HG03565 (cell line): ENCODE results near the gene RAB37.

Experiments used
- ATAC-seq: cut with Tn5 transposase; IDR thresholded peaks from one replicate; pipeline ENCODE4 v1.9.1; 2021; ENCODE audit warnings: mild to moderate bottlenecking, moderate library complexity; ENCODE audit not compliant: unreplicated experiment

Gene RAB37

GRCh38 chr17:74776990-74777389, 39.9 kb downstream of the RAB37 start:
- ATAC-seq = no peak

- no peak for ATAC-seq
These were observed 41.0 kb downstream of the RAB37 start for GRCh38 chr17:74777901-74778515.

DNA sequence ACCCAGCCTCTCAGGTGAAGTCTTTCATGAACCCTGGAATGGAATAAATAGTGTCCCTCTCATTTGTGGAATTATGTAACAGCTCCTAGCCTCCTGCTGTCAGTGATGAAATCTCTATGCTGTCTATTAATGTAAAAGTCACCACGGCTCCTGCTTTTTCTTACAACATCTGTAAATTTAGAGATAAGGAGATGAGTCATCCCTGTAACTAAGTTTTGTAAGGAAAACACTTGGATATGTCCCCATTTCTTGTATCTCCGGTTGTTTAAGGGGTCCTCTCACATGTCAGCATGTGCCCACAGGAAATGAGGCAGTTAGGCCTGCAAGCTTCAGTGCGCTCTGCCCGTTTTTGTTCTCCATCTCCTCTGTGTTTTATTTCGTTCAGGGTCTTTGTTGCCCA, 41.9 kb downstream of the RAB37 start:
- no peak for ATAC-seq

- ATAC-seq = no peak
These were observed 42.4 kb downstream of the RAB37 start for GRCh38 chr17:74779501-74779900.

GRCh38 chr17:74779948-74780400, 42.9 kb downstream of the RAB37 start:
- peak; percentile 43 for ATAC-seq

DNA sequence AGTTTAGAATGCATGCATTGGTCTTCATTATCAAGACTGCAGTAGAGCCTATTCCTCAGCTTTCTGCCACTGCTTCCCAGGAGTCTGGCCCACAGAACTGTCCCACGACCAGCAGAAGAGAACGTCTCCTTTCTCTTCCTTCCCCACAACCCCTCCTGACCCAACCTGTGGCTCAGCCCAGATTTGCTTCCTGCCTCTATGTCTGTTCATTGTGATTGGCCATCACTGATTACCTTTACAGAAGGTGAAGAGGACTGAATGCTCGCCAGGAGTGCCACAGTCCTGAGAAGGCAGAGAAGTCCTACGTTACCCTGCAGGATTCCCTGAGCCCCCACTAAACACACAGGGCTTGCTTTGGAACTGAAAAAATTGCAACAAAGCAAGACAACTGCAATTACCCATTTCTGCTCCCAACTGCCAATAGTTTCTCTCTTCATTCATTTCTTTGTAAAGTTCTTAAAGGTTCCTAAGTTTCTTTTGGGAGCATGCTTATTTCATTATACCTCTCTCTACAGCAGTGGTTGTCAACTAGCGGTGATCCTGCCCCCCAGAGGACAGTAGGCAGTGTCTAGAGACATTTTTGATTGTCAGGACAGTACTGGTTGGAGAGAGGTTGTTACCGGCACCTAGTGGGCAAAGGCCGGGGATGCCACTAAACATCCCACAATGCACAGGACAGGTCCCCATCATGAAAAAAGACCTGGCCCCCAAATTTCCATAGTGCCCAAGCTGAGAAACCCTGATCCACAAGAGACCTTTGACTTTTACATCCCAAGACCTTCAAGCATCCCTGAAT, 43.6 kb downstream of the RAB37 start:
- ATAC-seq = no peak

- ATAC-seq = no peak
These were observed 45.5 kb downstream of the RAB37 start for GRCh38 chr17:74782571-74782970.

- no peak for ATAC-seq
These were observed 47.2 kb downstream of the RAB37 start for GRCh38 chr17:74784125-74784810.

DNA sequence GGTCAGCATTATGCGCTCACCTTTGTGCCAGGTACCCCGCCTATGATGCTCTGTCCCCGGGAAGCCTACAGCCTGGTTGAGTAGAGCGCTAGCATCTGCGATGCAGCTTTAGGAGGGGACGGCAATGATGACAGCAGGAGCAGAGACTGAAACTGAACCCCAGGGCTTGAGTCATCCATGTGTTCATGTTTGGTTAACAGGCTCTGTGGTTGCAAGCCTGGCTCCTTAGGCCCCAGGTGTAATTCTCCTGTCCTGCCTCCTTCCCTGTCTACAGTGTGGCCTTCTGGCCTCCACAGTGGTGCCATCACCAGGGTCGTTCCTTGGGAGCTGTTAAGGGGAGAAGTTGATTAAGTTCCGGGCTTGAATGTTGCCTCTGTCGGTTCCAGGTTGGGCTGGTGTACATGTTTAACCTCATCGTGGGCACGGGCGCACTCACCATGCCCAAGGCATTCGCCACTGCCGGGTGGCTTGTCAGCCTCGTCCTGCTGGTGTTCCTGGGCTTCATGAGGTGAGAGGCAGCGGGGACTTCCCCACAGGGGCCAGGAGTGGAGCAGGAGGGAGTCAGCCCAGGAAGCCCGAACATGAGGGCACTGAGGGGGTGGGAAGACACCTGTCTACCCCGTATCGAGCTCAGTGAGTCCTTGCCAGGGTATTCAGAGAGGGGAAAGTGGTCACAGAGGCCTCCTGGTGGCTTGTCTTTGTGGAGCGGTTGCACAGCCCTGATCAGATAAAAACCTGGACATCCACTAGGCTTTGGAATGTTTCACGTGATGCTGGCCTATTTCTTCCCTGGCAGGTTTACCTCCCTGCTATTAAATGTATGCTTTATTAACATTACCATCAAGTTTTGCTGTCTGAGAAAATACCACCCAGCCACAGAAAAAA, 48.3 kb downstream of the RAB37 start:
- ATAC-seq = no peak

DNA sequence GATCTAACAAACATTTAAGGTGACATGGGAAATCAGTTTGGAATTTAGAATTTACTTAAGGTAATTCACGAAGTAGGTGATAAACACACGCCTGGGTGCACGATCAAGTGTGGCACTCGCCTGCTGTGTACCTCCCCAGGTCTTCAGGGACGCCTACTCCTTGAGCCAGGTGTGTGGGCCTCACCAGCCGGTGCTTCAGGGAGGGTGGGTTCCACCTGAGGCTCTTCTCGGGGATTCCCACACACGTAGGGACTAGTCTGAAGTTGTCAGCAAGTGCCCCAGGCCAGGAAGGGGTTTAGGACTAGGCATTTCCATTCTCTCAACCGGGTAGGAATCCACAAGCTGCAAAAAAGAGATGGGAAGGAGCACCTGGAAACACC, 48.9 kb downstream of the RAB37 start:
- no peak for ATAC-seq

GRCh38 chr17:74786431-74787055, 49.5 kb downstream of the RAB37 start:
- ATAC-seq = no peak

- no peak for ATAC-seq
These were observed 53.4 kb downstream of the RAB37 start for GRCh38 chr17:74790161-74791058.

DNA sequence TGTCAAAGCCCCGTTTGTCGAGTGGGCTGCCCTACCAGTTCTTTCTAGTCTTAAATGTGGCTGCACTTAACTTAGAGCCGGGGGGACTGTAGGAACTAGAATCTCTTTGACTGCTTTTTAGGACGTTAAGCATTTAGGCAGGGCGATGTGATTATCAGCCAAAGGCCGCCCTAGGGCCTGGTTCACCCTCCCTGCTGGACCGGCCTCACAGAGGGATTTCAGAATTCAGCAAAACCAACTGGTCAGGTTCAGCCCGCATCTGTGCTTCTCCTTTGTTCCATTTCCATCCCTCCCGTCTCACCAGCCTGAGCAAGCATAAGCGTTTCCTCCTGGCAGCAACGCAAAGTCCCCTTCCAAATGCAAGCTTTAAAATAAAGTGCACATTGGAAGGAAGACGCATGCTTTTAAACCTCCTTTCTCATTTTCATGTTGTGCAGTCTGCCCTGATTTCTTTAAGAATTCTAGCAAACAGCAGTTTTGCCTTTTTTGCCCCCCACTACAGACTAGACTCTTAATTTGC, 55.6 kb downstream of the RAB37 start:
- no peak for ATAC-seq

DNA sequence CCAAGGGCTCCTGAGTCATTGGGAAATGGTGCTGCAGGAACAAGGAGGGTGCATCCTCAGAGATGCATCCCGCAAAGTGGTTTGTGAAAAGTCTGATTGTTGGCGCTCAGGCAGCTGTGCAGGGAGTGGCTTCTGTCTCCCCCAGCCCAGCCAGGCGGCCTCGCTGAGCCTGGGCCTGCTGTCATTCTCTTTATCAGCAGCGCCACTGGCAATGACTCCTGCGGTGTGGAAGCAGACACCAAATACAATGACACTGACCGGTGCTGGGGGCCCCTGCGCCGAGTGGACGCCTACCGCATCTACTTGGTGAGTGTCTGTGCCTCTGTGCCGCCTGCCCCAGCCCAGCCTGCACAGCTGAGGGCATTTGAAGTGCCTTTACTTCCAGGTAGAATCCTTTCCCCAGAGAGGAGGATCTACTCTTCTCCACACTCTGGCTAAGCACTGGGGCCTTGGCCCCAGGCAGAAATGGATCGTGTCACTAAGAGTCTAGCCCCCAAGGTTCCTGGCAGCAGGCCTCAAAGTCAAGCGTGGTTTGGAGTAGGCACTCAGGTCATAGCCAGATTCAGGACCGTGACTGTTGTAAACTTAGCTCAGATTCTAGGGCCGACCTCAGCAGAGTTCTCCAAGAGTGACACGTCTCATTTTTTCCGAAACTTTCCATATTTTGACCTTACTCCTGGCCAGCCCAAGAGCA, 58.4 kb downstream of the RAB37 start:
- no peak for ATAC-seq

DNA sequence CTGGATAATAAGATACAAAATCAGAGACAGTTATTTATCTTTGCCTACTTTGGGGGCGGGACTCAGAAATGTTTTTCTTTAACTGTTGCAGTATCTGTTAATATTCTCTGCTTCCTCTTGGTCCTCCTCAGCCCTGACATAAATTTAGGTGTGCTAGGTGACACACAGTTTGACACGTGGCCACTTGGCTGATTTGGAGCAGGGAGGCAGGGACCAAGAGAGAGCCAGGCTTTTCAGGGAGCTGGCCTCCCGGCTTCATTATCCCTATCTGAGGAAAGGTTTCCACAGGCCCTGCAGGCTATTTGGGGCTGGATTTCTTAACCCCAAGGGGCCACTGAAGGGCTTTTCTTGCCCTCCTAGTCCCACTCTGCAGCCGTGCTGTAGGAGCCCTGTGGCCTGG, 59.2 kb downstream of the RAB37 start:
- no peak for ATAC-seq

- no peak for ATAC-seq
These were observed 59.8 kb downstream of the RAB37 start for GRCh38 chr17:74796866-74797265.
